H9 (cell line): ENCODE measurements around the gene SART1. TPM values are rescaled to one million over a fixed set of nuclear protein-coding genes. Genes with fewer than 3 reads are reported as not detected.

Experiments
- DNase-seq: peaks from one replicate; pipeline ENCODE4 v3.0.0-alpha.2; 2017
- H2AFZ ChIP-seq: one replicate; pipeline ENCODE4 v1.6.1; 2013; ENCODE audit warnings: mild to moderate bottlenecking, low read length, control low read depth, moderate library complexity
- H2AK5ac ChIP-seq: 2 replicates; pipeline ENCODE4 v1.6.1; 2013; ENCODE audit warnings: low read length, control low read depth, mixed read lengths; ENCODE audit not compliant: insufficient read length
- H2BK120ac ChIP-seq: one replicate; pipeline ENCODE4 v1.6.1; 2013; ENCODE audit warnings: low read depth, mild to moderate bottlenecking, low read length, control low read depth, inconsistent platforms; ENCODE audit not compliant: poor library complexity, severe bottlenecking
- H2BK12ac ChIP-seq: 2 replicates; pipeline ENCODE4 v1.6.1; 2013; ENCODE audit warnings: low read length, control low read depth, mixed read lengths, low read depth; ENCODE audit not compliant: insufficient read length
- H2BK15ac ChIP-seq: 2 replicates; pipeline ENCODE4 v1.6.1; 2013; ENCODE audit warnings: low read depth, low read length, control low read depth
- H2BK20ac ChIP-seq: one replicate; pipeline ENCODE4 v1.6.1; 2013; ENCODE audit warnings: low read depth, mild to moderate bottlenecking, low read length, control low read depth, inconsistent platforms; ENCODE audit not compliant: poor library complexity, severe bottlenecking
- H2BK5ac ChIP-seq: 2 replicates; pipeline ENCODE4 v1.6.1; 2013; ENCODE audit warnings: low read length, control low read depth, mixed read lengths; ENCODE audit not compliant: insufficient read length
- H3K14ac ChIP-seq: 2 replicates; pipeline ENCODE4 v1.6.1; 2013; ENCODE audit warnings: low read length, control low read depth; ENCODE audit not compliant: insufficient read depth
- H3K18ac ChIP-seq: 2 replicates; pipeline ENCODE4 v1.6.1; 2013; ENCODE audit warnings: low read depth, mild to moderate bottlenecking, mixed read lengths, low read length, control low read depth; ENCODE audit not compliant: insufficient read length
- H3K23ac ChIP-seq: 2 replicates; pipeline ENCODE4 v1.6.1; 2013; ENCODE audit warnings: low read length, control low read depth, mixed read lengths, low read depth; ENCODE audit not compliant: insufficient read length
- H3K23me2 ChIP-seq: 2 replicates; pipeline ENCODE4 v1.6.1; 2013; ENCODE audit warnings: low read depth, mild to moderate bottlenecking, mixed read lengths, low read length, control low read depth; ENCODE audit not compliant: insufficient read length, poor library complexity, severe bottlenecking
- H3K27ac ChIP-seq: 2 replicates; pipeline ENCODE4 v1.5.1; 2013; ENCODE audit warnings: low read length, control low read depth, mixed read lengths, low read depth; ENCODE audit not compliant: insufficient read length
- H3K27me3 ChIP-seq: 2 replicates; pipeline ENCODE4 v1.6.1; 2013; ENCODE audit warnings: low read length, control low read depth, inconsistent platforms; ENCODE audit not compliant: insufficient read depth
- H3K4ac ChIP-seq: 2 replicates; pipeline ENCODE4 v1.6.1; 2013; ENCODE audit warnings: low read depth, mild to moderate bottlenecking, control low read depth, inconsistent platforms, low read length, moderate library complexity
- H3K4me1 ChIP-seq: 2 replicates; pipeline ENCODE4 v1.6.1; 2013; ENCODE audit warnings: low read length, control low read depth, inconsistent platforms; ENCODE audit not compliant: insufficient read depth
- H3K4me2 ChIP-seq: 2 replicates; pipeline ENCODE4 v1.6.1; 2013; ENCODE audit warnings: low read length, control low read depth, mixed read lengths; ENCODE audit not compliant: insufficient read length, insufficient read depth
- H3K56ac ChIP-seq: 2 replicates; pipeline ENCODE4 v1.6.1; 2013; ENCODE audit warnings: low read depth, mild to moderate bottlenecking, mixed read lengths, low read length, control low read depth; ENCODE audit not compliant: insufficient read length
- H3K79me1 ChIP-seq: 2 replicates; pipeline ENCODE4 v1.6.1; 2013; ENCODE audit warnings: low read depth, mild to moderate bottlenecking, moderate library complexity, low read length, control low read depth, inconsistent platforms; ENCODE audit not compliant: insufficient read depth, poor library complexity, severe bottlenecking
- H3K79me2 ChIP-seq: 2 replicates; pipeline ENCODE4 v1.6.1; 2013; ENCODE audit warnings: low read length, control low read depth, inconsistent platforms; ENCODE audit not compliant: insufficient read depth
- H3K9ac ChIP-seq: 2 replicates; pipeline ENCODE4 v1.6.1; 2013; ENCODE audit warnings: low read length, control low read depth, mixed read lengths; ENCODE audit not compliant: insufficient read length; ENCODE audit errors: extremely low read depth
- H3K9me3 ChIP-seq: one replicate; pipeline ENCODE4 v1.6.1; 2013; ENCODE audit warnings: low read depth, low read length, inconsistent platforms; ENCODE audit not compliant: control insufficient read depth
- H3T11ph ChIP-seq: one replicate; pipeline ENCODE4 v1.6.1; 2013; ENCODE audit warnings: mild to moderate bottlenecking, low read length, control low read depth, inconsistent platforms
- H4K20me1 ChIP-seq: one replicate; pipeline ENCODE4 v1.6.1; 2013; ENCODE audit not compliant: control insufficient read depth, insufficient read length, insufficient read depth
- H4K5ac ChIP-seq: 2 replicates; pipeline ENCODE4 v1.6.1; 2013; ENCODE audit warnings: low read depth, mild to moderate bottlenecking, mixed read lengths, low read length, control low read depth; ENCODE audit not compliant: insufficient read length
- H4K8ac ChIP-seq: replicated peaks from 2 replicates; pipeline ENCODE4 v1.6.1; 2013; ENCODE audit warnings: low read length, control low read depth, mixed read lengths, low read depth; ENCODE audit not compliant: insufficient read length
- H4K91ac ChIP-seq: 2 replicates; pipeline ENCODE4 v1.6.1; 2013; ENCODE audit warnings: low read depth, mild to moderate bottlenecking, moderate library complexity, mixed read lengths, low read length, control low read depth; ENCODE audit not compliant: insufficient read length
- H3K27ac Mint-ChIP-seq, 3 experiments: 2 replicates in 2 of 3; 3 replicates in 1 of 3; pipeline ENCODE4 v1.8.0; 2020 to 2021; ENCODE audit warnings: mixed read lengths in 3 of 3, mild to moderate bottlenecking in 1 of 3, moderate library complexity in 1 of 3
- H3K27me3 Mint-ChIP-seq: 2 replicates; pipeline ENCODE4 v1.8.0; 2021; ENCODE audit warnings: low read depth, mild to moderate bottlenecking, moderate library complexity, mixed read lengths
- H3K36me3 Mint-ChIP-seq, 3 experiments: 2 replicates in 2 of 3; 3 replicates in 1 of 3; pipeline ENCODE4 v1.8.0; 2020 to 2021; ENCODE audit warnings: low read depth in 3 of 3, mixed read lengths in 3 of 3; ENCODE audit not compliant: insufficient read depth in 1 of 3
- H3K4me1 Mint-ChIP-seq, 2 experiments: 2 replicates each; pipeline ENCODE4 v1.8.0; 2020; ENCODE audit warnings: mixed read lengths in 2 of 2
- H3K4me3 Mint-ChIP-seq, 2 experiments: 2 replicates in 1 of 2; 3 replicates in 1 of 2; pipeline ENCODE4 v1.8.0; 2020 to 2021; ENCODE audit warnings: mild to moderate bottlenecking in 2 of 2, mixed read lengths in 2 of 2, moderate library complexity in 1 of 2
- H3K9me3 Mint-ChIP-seq, 2 experiments: 2 replicates in 1 of 2; 3 replicates in 1 of 2; pipeline ENCODE4 v1.8.0; 2020; ENCODE audit warnings: mild to moderate bottlenecking in 2 of 2, mixed read lengths in 2 of 2, moderate library complexity in 1 of 2
- CTCF ChIP-seq: fragments of 200-600 bp; sonication (generic); conservative IDR thresholded peaks from 3 replicates; pipeline ENCODE4 v1.8.0; 2021; ENCODE audit warnings: antibody characterized with exemption, mild to moderate bottlenecking
- WGBS: extraction: QIAGEN DNeasy Blood & Tissue Kit; methylation state at CpG from one replicate; pipeline ENCODE4 v1.1.7; 2013; ENCODE audit warnings: missing lambda C conversion rate, low lambda C conversion rate, mixed read lengths; ENCODE audit not compliant: insufficient read length; ENCODE audit errors: extremely low coverage; 5-methylcytosine and 5-hydroxymethylcytosine counted together
- total RNA-seq: library from RNA; stranded (reverse); gene quantifications from 2 replicates; pipeline ENCODE4 v1.2.1, GENCODE V29; 2021

SART1 gene
- total RNA-seq, 1 experiment from 2014 or later: 52.0 TPM

GRCh38 chr11:65972116-65972515 is 10.6 kb downstream of the SART1 start:
- H3K27ac ChIP-seq: no peak overlapping the region
- peaks cover 44 to 73% (median 72%) of the 10 kb centered on the region in 3 experiments for H3K36me3 Mint-ChIP-seq
- no peak overlapping the region for H3K23ac ChIP-seq
- H2AFZ ChIP-seq: no peak overlapping the region
- no peak overlapping the region for H2AK5ac ChIP-seq
- H3K4ac ChIP-seq: no peak overlapping the region
- no peak overlapping the region for H4K8ac ChIP-seq
- no peak overlapping the region for H4K5ac ChIP-seq
- no peaks in the 10 kb centered on the region for H3K79me2 ChIP-seq
- no peak overlapping the region for H3K14ac ChIP-seq
- H2BK5ac ChIP-seq: no peak overlapping the region
- no peak overlapping the region for H4K91ac ChIP-seq
- H3K23me2 ChIP-seq: no peaks in the 10 kb centered on the region
- no peak overlapping the region for H3K18ac ChIP-seq
- no peak overlapping the region for H3K9ac ChIP-seq
- H3T11ph ChIP-seq: no peak overlapping the region
- H2BK12ac ChIP-seq: no peak overlapping the region
- WGBS: no CpG with 5 or more reads among the region's 8 CpGs
- H2BK120ac ChIP-seq: no peak overlapping the region
- no peaks in the 10 kb centered on the region for H3K27me3 Mint-ChIP-seq
- H2BK20ac ChIP-seq: no peak overlapping the region
- H3K27ac Mint-ChIP-seq: no peak overlapping the region; a peak in 1 of 7 replicates
- DNase-seq: no peak
- TF ChIP-seq CTCF: no peak
- H3K27me3 ChIP-seq: no peaks in the 10 kb centered on the region
- no peaks in the 10 kb centered on the region for H4K20me1 ChIP-seq
- no peak overlapping the region for H3K4me2 ChIP-seq
- H2BK15ac ChIP-seq: no peak overlapping the region
- no peak overlapping the region for H3K4me3 Mint-ChIP-seq
- H3K9me3 ChIP-seq: no peaks in the 10 kb centered on the region
- peaks cover 5 to 6% of the 10 kb centered on the region in 2 experiments for H3K4me1 Mint-ChIP-seq
- no peaks in the 10 kb centered on the region for H3K79me1 ChIP-seq
- no peaks in the 10 kb centered on the region for H3K9me3 Mint-ChIP-seq
- H3K56ac ChIP-seq: no peak overlapping the region
- H3K4me1 ChIP-seq: no peaks in the 10 kb centered on the region
